GM23338 (cell line): ENCODE data around the gene TNFSF13B. TPM values are rescaled to one million over a fixed set of nuclear protein-coding genes. Genes with fewer than 3 reads are reported as not detected.

Experiments used
- ATAC-seq: fragments of 200-7000 bp; cut with Tn5 transposase; 3 replicates; pipeline ENCODE4 v1.9.1; 2020
- DNase-seq: peaks from one replicate; pipeline ENCODE4 v3.0.0-alpha.2; 2015; ENCODE audit warnings: low spot score
- H2AFZ ChIP-seq: fragments of 200-600 bp; sonication (generic); 2 replicates; pipeline ENCODE4 v1.8.0; 2016; ENCODE audit warnings: antibody characterized with exemption, mild to moderate bottlenecking, moderate library complexity
- H3F3A ChIP-seq: fragments of 200-600 bp; sonication (generic); replicated peaks from 2 replicates; pipeline ENCODE4 v1.8.0; 2017; ENCODE audit warnings: antibody characterized with exemption, mixed run types, low read depth
- H3K27ac ChIP-seq: fragments of 200-600 bp; sonication (generic); 2 replicates; pipeline ENCODE4 v1.6.1; 2016; ENCODE audit warnings: low read depth
- H3K27me3 ChIP-seq: fragments of 200-600 bp; sonication (generic); 2 replicates; pipeline ENCODE4 v1.8.0; 2016; ENCODE audit warnings: mild to moderate bottlenecking, mixed run types, moderate library complexity; ENCODE audit not compliant: insufficient read depth
- H3K36me3 ChIP-seq: fragments of 200-600 bp; sonication (generic); 2 replicates; pipeline ENCODE4 v1.8.0; 2016; ENCODE audit warnings: mild to moderate bottlenecking; ENCODE audit not compliant: insufficient read depth
- H3K4me1 ChIP-seq: fragments of 200-600 bp; sonication (generic); 2 replicates; pipeline ENCODE4 v1.8.0; 2016; ENCODE audit warnings: mild to moderate bottlenecking, moderate library complexity; ENCODE audit not compliant: insufficient read depth
- H3K4me2 ChIP-seq: fragments of 200-600 bp; sonication (generic); 2 replicates; pipeline ENCODE4 v1.7.1; 2017; ENCODE audit warnings: mixed run types
- H3K4me3 ChIP-seq: fragments of 200-600 bp; sonication (generic); 2 replicates; pipeline ENCODE4 v1.6.1; 2016; ENCODE audit warnings: mixed run types
- H3K79me2 ChIP-seq: fragments of 200-600 bp; sonication (generic); replicated peaks from 2 replicates; pipeline ENCODE4 v1.8.0; 2017; ENCODE audit warnings: mild to moderate bottlenecking; ENCODE audit not compliant: insufficient read depth
- H3K9me2 ChIP-seq: fragments of 200-600 bp; sonication (generic); 2 replicates; pipeline ENCODE4 v1.8.0; 2017; ENCODE audit not compliant: insufficient read depth
- H4K20me1 ChIP-seq: fragments of 200-600 bp; sonication (generic); replicated peaks from 2 replicates; pipeline ENCODE4 v1.8.0; 2017; ENCODE audit warnings: mild to moderate bottlenecking; ENCODE audit not compliant: insufficient read depth
- H3K27ac Mint-ChIP-seq: 2 replicates; pipeline ENCODE4 v1.8.0; 2020; ENCODE audit warnings: inconsistent platforms, mild to moderate bottlenecking, moderate library complexity, mixed read lengths
- H3K27me3 Mint-ChIP-seq: 3 replicates; pipeline ENCODE4 v1.8.0; 2022; ENCODE audit warnings: low read depth, mild to moderate bottlenecking, moderate library complexity, mixed read lengths, inconsistent platforms; ENCODE audit not compliant: insufficient read depth, poor library complexity
- H3K36me3 Mint-ChIP-seq: 3 replicates; pipeline ENCODE4 v1.8.0; 2021; ENCODE audit warnings: low read depth, mild to moderate bottlenecking, inconsistent platforms, moderate library complexity, mixed read lengths
- H3K4me1 Mint-ChIP-seq: 3 replicates; pipeline ENCODE4 v1.8.0; 2020; ENCODE audit warnings: mild to moderate bottlenecking, inconsistent platforms, mixed read lengths
- H3K4me3 Mint-ChIP-seq: 3 replicates; pipeline ENCODE4 v1.8.0; 2021; ENCODE audit warnings: moderate library complexity, mild to moderate bottlenecking, inconsistent platforms, mixed read lengths
- H3K9me3 Mint-ChIP-seq: 3 replicates; pipeline ENCODE4 v1.8.0; 2020; ENCODE audit warnings: moderate library complexity, mild to moderate bottlenecking, inconsistent platforms, mixed read lengths
- CREB1 ChIP-seq: fragments of 250-450 bp; sonication (Bioruptor Pico); IDR thresholded peaks from 2 replicates; pipeline ENCODE4 v1.5.0; 2020; ENCODE audit warnings: low read depth, mild to moderate bottlenecking, moderate library complexity
- CTCF ChIP-seq, 2 experiments: fragments of 200-600 bp in 1 of 2; sonication (generic) in 1 of 2; conservative IDR thresholded peaks; 2 replicates each; pipeline versions ENCODE4 v1.5.1 to v1.6.1; 2016 to 2017; ENCODE audit warnings: antibody characterized with exemption in 2 of 2, low read depth in 2 of 2, mild to moderate bottlenecking in 2 of 2, moderate library complexity in 1 of 2
- ETS1 ChIP-seq: IDR thresholded peaks from 2 replicates; pipeline ENCODE4 v1.6.1; 2016; ENCODE audit warnings: antibody characterized with exemption
- EZH2 ChIP-seq: fragments of 200-600 bp; sonication (generic); IDR thresholded peaks from one replicate; pipeline ENCODE4 v1.8.0; 2017; ENCODE audit warnings: antibody characterized with exemption, mild to moderate bottlenecking, low read depth; ENCODE audit not compliant: unreplicated experiment
- EZH2phosphoT487 ChIP-seq: fragments of 200-600 bp; sonication (generic); IDR thresholded peaks from one replicate; pipeline ENCODE4 v1.8.1; 2018; ENCODE audit warnings: antibody characterized with exemption; ENCODE audit not compliant: unreplicated experiment
- JUNB ChIP-seq: IDR thresholded peaks from one replicate; pipeline ENCODE4 v1.6.1; 2016; ENCODE audit warnings: antibody characterized with exemption; ENCODE audit not compliant: unreplicated experiment
- NANOG ChIP-seq: IDR thresholded peaks from 2 replicates; pipeline ENCODE4 v1.6.1; 2016; ENCODE audit warnings: antibody characterized with exemption, borderline replicate concordance
- POLR2AphosphoS5 ChIP-seq: IDR thresholded peaks from 2 replicates; pipeline ENCODE4 v1.6.1; 2016; ENCODE audit warnings: antibody characterized with exemption, low read depth
- STAT1 ChIP-seq: IDR thresholded peaks from one replicate; pipeline ENCODE4 v1.6.1; 2016; ENCODE audit warnings: antibody characterized with exemption; ENCODE audit not compliant: unreplicated experiment
- ZNF114 ChIP-seq: fragments of 250-450 bp; sonication (Bioruptor Pico); IDR thresholded peaks from 2 replicates; pipeline ENCODE4 v1.5.0; 2020; ENCODE audit warnings: mild to moderate bottlenecking, moderate library complexity
- ZNF331 ChIP-seq: fragments of 250-450 bp; sonication (Bioruptor Pico); IDR thresholded peaks from 2 replicates; pipeline ENCODE4 v1.5.0; 2020; ENCODE audit warnings: low read depth, mild to moderate bottlenecking, moderate library complexity
- polyA plus RNA-seq: library from polyadenylated mRNA; unstranded; fragments of >200 nt; fragmentation: Nextera tagmentation; extraction: Ambion mirVana; gene quantifications from 2 replicates; pipeline ENCODE4 v1.2.1, GENCODE V29; 2016
- total RNA-seq: library from RNA; depleted of rRNA; stranded (reverse); fragments of >200 nt; shearing (Covaris generic); gene quantifications from 2 replicates; pipeline ENCODE4 v1.2.3, GENCODE V29; 2014
- TF ChIP-seq, protein P1 (sequence below): IDR thresholded peaks from one replicate; pipeline ENCODE4 v1.6.1; 2018; ENCODE audit warnings: antibody characterized with exemption; ENCODE audit not compliant: unreplicated experiment
- TF ChIP-seq, protein P2 (sequence below): fragments of 250-450 bp; sonication (Bioruptor Pico); IDR thresholded peaks from 2 replicates; pipeline ENCODE4 v1.5.0; 2020; ENCODE audit warnings: mild to moderate bottlenecking, moderate library complexity

The TNFSF13B gene
- total and polyA plus RNA-seq, 2 experiments from 2014 or later = 0.10 to 0.55 TPM

GRCh38 chr13:108304170-108305016 is 34.9 kb downstream of the TNFSF13B start:
- Histone ChIP-seq H3K4me3 (no peak overlapping the region), H3K79me2 (no peaks in the 10 kb centered on the region), H3K36me3 (no peaks in the 10 kb centered on the region), H3K4me2 (no peak overlapping the region), H4K20me1 (no peaks in the 10 kb centered on the region), H2AFZ (no peak overlapping the region), H3K4me1 (no peaks in the 10 kb centered on the region), H3K27me3 (no peaks in the 10 kb centered on the region), H3K9me2 (no peaks in the 10 kb centered on the region), H3K27ac (no peak overlapping the region), H3F3A (no peaks in the 10 kb centered on the region)
- no peak for ATAC-seq
- DNase-seq = no peak
- Mint-ChIP-seq H3K4me3 (no peak overlapping the region), H3K27ac (no peak overlapping the region), H3K36me3 (peaks cover 2% of the 10 kb centered on the region; the same call in 1 of the 3 replicates), H3K9me3 (peaks cover 4% of the 10 kb centered on the region; the same call in 1 of the 3 replicates), H3K27me3 (no peaks in the 10 kb centered on the region), H3K4me1 (no peaks in the 10 kb centered on the region)
- TF ChIP-seq EZH2phosphoT487 (no peak), CTCF (conservative IDR thresholded peaks at IDR 0.05; ENCODE audit: low read depth in 2 of 2) (no peak), NANOG (no peak), ETS1 (no peak), POLR2AphosphoS5 (no peak), CREB1 (CRISPR knock-in tag) (no peak), ZNF331 (no peak), STAT1 (no peak), JUNB (no peak), EZH2 (no peak), ZNF114 (CRISPR knock-in tag) (no peak)
- TF ChIP-seq, protein P1, sequence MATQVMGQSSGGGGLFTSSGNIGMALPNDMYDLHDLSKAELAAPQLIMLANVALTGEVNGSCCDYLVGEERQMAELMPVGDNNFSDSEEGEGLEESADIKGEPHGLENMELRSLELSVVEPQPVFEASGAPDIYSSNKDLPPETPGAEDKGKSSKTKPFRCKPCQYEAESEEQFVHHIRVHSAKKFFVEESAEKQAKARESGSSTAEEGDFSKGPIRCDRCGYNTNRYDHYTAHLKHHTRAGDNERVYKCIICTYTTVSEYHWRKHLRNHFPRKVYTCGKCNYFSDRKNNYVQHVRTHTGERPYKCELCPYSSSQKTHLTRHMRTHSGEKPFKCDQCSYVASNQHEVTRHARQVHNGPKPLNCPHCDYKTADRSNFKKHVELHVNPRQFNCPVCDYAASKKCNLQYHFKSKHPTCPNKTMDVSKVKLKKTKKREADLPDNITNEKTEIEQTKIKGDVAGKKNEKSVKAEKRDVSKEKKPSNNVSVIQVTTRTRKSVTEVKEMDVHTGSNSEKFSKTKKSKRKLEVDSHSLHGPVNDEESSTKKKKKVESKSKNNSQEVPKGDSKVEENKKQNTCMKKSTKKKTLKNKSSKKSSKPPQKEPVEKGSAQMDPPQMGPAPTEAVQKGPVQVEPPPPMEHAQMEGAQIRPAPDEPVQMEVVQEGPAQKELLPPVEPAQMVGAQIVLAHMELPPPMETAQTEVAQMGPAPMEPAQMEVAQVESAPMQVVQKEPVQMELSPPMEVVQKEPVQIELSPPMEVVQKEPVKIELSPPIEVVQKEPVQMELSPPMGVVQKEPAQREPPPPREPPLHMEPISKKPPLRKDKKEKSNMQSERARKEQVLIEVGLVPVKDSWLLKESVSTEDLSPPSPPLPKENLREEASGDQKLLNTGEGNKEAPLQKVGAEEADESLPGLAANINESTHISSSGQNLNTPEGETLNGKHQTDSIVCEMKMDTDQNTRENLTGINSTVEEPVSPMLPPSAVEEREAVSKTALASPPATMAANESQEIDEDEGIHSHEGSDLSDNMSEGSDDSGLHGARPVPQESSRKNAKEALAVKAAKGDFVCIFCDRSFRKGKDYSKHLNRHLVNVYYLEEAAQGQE = no peak
- TF ChIP-seq, protein P2, sequence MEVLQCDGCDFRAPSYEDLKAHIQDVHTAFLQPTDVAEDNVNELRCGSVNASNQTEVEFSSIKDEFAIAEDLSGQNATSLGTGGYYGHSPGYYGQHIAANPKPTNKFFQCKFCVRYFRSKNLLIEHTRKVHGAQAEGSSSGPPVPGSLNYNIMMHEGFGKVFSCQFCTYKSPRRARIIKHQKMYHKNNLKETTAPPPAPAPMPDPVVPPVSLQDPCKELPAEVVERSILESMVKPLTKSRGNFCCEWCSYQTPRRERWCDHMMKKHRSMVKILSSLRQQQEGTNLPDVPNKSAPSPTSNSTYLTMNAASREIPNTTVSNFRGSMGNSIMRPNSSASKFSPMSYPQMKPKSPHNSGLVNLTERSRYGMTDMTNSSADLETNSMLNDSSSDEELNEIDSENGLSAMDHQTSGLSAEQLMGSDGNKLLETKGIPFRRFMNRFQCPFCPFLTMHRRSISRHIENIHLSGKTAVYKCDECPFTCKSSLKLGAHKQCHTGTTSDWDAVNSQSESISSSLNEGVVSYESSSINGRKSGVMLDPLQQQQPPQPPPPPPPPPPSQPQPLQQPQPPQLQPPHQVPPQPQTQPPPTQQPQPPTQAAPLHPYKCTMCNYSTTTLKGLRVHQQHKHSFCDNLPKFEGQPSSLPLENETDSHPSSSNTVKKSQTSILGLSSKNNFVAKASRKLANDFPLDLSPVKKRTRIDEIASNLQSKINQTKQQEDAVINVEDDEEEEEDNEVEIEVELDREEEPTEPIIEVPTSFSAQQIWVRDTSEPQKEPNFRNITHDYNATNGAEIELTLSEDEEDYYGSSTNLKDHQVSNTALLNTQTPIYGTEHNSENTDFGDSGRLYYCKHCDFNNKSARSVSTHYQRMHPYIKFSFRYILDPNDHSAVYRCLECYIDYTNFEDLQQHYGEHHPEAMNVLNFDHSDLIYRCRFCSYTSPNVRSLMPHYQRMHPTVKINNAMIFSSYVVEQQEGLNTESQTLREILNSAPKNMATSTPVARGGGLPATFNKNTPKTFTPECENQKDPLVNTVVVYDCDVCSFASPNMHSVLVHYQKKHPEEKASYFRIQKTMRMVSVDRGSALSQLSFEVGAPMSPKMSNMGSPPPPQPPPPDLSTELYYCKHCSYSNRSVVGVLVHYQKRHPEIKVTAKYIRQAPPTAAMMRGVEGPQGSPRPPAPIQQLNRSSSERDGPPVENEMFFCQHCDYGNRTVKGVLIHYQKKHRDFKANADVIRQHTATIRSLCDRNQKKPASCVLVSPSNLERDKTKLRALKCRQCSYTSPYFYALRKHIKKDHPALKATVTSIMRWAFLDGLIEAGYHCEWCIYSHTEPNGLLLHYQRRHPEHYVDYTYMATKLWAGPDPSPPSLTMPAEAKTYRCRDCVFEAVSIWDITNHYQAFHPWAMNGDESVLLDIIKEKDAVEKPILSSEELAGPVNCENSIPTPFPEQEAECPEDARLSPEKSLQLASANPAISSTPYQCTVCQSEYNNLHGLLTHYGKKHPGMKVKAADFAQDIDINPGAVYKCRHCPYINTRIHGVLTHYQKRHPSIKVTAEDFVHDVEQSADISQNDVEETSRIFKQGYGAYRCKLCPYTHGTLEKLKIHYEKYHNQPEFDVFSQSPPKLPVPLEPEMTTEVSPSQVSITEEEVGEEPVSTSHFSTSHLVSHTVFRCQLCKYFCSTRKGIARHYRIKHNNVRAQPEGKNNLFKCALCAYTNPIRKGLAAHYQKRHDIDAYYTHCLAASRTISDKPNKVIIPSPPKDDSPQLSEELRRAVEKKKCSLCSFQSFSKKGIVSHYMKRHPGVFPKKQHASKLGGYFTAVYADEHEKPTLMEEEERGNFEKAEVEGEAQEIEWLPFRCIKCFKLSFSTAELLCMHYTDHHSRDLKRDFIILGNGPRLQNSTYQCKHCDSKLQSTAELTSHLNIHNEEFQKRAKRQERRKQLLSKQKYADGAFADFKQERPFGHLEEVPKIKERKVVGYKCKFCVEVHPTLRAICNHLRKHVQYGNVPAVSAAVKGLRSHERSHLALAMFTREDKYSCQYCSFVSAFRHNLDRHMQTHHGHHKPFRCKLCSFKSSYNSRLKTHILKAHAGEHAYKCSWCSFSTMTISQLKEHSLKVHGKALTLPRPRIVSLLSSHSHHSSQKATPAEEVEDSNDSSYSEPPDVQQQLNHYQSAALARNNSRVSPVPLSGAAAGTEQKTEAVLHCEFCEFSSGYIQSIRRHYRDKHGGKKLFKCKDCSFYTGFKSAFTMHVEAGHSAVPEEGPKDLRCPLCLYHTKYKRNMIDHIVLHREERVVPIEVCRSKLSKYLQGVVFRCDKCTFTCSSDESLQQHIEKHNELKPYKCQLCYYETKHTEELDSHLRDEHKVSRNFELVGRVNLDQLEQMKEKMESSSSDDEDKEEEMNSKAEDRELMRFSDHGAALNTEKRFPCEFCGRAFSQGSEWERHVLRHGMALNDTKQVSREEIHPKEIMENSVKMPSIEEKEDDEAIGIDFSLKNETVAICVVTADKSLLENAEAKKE (CRISPR knock-in tag) = no peak
